Iris pigment epithelial cell (primary cell): ENCODE data around the gene ZNF366.
A peak's percentile ranks its signal among the peaks of the same experiment; 100 is the strongest.

Experiments
- DNase-seq: peaks from one replicate; pipeline ENCODE4 v3.0.0-alpha.2; 2011; ENCODE audit warnings: low read depth

Gene ZNF366

DNA sequence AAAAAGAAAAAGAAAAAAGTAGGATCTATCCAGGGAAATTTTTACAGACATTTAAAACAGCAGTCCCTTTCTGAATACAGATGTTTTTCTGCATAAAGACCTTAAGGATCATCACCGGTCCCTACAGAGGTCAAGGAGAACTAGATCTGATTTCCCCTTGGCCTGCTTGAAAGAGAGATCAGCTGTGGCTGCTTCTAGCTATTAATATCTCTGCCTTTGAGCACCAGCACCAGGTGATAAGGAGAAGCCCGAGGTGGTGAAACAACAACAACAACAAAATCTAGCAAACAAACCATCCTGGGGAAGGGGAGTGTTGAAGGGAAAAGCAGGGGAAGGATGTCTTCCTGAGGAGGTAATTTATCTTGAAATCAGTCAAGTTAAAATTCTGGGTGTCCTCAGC lies 42.1 kb downstream of the ZNF366 start:
- DNase-seq, result no peak

DNA sequence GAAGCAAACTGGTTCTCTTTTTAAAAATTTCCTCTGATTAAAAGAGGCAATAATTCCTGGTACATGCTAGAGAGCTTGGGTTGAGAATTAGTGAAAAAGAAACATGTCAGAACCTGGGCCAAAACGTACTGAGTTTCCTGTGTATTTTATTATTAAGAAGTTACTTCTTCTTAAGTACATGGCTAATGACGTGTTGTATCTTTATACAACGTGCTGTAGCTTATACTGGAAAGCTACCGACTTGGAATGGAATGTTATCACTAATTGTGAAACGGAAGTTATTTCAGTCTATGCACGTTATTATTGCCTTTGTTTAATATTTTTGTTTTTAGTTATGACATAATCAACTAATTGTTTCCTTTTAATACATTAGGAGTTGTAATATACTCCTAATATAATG lies 43.1 kb downstream of the ZNF366 start:
- no peak for DNase-seq

DNA sequence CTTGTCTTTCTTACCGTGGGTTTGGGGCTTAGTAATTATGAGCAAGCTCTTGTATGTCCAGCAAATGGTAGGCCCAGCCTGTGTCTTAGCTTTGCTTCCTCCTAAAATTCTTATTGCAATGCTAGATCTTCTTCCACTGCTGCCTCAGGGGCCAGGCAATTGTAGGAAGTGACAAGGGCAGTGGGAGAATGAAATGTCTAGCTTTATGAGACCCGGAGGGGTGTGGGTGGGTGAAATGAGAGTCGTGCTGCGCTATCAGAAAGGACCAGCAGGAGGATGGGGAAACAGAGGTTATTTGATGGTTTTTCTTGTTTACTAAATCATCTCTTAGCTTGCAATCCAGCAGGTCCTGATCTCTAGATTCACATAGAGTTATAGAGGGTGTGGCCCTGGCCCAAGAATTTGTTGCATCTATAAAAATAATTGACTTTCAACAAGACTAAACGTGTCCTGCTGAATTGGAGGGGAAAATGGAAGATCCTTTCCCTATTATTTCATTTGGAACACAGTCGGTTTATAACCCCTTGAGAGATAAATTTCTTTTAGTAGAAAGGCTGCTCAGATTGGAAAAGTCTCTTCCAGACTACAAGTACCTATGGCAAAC lies 43.7 kb downstream of the ZNF366 start:
- DNase-seq, result no peak

DNA sequence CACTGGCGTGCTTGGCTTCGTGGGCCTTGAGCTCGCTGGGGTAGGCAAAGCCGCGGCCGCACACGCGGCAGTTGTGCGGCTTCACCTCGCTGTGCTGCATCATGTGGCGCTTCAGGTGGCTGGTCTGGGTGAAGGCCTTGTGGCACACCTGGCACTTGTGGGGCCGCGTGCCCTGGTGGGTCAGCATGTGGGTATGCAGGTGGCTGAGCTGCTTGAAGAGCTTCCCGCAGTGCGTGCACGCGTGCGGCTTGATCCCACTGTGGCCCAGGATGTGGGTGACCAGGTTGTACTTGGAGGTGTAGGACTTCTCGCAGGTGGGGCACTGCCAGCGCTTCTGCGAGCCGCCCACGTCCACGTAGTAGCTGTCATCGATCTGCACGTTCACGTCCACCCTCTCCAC lies 46.8 kb downstream of the ZNF366 start:
- no peak for DNase-seq

- no peak for DNase-seq
These were observed 47.3 kb downstream of the ZNF366 start for GRCh38 chr5:72459913-72460312.

DNA sequence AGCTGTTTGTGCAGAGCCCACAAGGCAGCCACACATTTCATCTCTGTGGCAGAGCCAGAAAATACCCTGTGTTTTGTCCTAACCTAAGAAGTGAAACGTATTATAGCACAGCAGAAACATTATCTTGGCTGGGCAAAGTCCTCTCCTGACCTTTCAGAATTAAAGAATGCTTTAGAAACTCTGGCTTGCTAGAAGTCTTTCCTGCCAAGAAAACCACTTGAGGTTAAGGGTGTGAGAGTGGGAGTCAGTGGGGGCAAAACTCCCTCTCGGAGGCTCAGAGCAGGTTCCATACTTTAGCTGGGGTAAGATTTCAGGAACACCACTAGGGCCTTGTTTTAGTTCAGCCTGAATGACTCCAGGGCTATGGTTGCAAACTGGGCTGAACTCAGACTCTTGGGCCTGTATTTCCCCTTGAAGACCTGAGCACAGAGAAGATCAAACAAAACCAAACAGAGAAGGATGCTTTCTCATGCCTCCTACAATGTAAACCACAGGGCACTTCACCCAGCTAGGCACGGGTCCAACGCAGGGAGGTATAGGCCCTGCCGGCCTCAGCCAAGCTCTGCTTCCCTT lies 48.0 kb downstream of the ZNF366 start:
- DNase-seq, result no peak

- no peak for DNase-seq
These were observed 48.8 kb downstream of the ZNF366 start for GRCh38 chr5:72458407-72458806.

- DNase-seq, result no peak
These were observed 49.7 kb downstream of the ZNF366 start for GRCh38 chr5:72457491-72457890.

- DNase-seq, result no peak
These were observed 50.7 kb downstream of the ZNF366 start for GRCh38 chr5:72456391-72457074.

DNA sequence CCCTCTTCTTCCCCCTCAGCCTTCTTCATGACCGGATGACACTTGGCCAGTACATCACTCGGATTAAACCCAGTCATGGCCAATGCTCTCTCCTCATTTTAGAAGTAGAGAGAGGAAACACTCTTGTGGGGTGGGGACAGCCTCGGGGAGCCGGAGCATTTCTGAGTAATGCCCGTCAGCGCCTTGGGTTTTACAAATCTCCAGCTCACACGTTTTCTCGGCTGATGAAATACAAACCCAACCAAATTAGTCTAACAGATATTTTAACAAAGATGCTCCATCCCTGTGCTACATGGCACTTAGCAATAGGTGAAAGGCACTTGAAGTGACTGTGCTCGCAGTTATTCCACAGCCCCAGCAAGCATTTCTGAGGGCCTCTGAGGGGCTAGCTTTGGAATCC lies 51.7 kb downstream of the ZNF366 start:
- DNase-seq, result no peak

DNA sequence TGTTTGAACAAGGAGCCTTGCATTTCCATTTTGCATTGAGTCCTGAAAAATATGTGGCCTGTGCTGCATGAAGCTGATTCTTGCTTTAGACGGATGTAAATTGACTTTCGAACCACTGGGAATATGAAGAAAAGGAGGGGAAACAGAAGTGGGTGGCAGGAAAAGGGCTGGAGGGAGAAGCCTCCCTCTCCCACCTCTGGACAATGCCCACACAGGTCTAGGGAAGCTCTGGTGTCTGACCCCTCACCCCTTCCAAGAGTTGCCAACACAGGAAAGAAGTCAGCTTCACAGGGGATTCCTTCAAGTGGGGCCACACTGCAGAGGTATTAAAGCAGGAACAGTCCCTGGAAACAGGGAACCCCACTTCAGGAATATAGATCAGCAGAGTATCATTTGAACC lies 52.2 kb downstream of the ZNF366 start:
- no peak for DNase-seq

DNA sequence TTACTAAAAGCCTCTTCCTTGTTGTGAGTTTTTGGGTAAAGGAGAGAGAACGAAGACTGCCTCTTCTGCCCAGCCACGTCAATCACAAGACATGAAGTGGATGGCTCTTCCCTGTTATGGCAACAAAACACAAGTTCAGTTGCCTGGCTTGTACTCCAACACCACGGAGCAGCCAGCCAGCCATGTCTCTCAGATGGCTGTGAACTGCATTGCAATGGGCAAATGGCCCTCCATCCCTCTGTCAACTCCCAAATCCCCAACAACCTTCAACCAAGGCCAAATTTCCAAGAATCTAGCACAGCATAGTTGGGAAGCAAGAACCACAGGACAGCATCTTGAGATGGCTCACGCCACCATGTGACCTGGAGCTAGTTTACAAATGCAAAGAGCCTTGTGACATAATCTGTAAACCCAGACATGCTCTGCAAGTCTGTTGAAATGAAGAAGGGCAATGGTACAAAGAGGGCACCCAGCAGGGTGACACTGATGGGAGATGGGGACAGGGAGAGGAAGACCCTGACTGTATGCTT lies 53.9 kb downstream of the ZNF366 start:
- DNase-seq, result no peak

DNA sequence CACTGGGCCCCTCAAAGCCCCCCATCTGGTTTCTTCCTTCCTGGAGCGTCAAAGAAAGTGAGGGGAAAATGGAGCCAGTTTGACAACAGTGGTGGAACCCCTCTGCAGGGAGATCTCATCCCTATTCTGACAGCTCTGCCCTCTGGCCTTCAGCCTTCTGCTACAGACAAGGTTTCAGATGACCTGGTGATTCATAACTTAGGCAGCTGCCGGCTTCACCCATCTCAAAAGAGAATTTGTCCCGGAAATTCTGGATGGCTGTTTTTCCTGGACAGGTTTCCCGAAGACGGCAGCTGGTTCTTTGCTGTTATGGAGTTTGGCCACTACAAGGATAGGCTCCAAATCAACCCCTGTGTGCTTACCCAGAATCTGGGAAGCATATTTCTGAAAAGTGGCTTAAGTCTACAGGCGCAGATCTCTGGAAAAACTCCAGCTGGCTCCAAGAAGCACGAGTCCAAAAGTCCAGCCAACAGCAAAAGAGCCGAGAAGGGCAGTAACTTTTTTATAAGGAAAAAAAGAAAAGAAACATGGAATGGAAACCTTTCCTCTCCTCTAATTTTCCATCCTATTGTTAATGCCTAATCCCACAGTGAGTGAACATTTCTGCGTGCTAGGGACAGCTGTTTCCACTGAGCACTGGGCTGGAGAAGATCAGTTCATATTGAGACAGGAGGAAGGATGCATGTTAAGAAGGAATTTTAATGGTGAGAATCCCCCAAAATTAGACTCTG lies 54.5 kb downstream of the ZNF366 start:
- DNase-seq, result peak; percentile 73

- DNase-seq, result peak; percentile 81
These were observed 55.3 kb downstream of the ZNF366 start for GRCh38 chr5:72451741-72452505.

GRCh38 chr5:72448368-72448767 lies 58.8 kb downstream of the ZNF366 start:
- no peak for DNase-seq

DNA sequence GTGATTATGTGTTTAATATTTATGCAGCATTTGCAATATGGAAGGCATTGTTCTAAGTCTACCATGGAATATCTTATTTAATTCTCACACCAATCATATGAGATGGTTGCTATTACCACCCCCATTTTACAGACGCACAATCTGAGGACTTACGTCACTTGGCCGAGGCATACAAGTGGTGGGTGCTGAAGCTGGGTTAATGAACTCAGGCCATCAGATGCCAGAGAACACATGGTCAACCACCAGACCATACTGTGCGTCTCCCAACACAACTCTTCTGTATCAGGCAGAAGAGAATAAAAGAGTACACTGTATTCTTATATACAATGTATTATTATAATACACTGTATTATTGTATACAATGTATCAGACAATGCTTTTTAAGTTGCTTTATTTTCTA lies 59.5 kb downstream of the ZNF366 start:
- DNase-seq, result no peak

- DNase-seq, result no peak
These were observed 61.2 kb downstream of the ZNF366 start for GRCh38 chr5:72445969-72446368.

- no peak for DNase-seq
These were observed 63.3 kb downstream of the ZNF366 start for GRCh38 chr5:72443883-72444282.

- peak; percentile 94 for DNase-seq
These were observed 65.2 kb downstream of the ZNF366 start for GRCh38 chr5:72441862-72442540.

DNA sequence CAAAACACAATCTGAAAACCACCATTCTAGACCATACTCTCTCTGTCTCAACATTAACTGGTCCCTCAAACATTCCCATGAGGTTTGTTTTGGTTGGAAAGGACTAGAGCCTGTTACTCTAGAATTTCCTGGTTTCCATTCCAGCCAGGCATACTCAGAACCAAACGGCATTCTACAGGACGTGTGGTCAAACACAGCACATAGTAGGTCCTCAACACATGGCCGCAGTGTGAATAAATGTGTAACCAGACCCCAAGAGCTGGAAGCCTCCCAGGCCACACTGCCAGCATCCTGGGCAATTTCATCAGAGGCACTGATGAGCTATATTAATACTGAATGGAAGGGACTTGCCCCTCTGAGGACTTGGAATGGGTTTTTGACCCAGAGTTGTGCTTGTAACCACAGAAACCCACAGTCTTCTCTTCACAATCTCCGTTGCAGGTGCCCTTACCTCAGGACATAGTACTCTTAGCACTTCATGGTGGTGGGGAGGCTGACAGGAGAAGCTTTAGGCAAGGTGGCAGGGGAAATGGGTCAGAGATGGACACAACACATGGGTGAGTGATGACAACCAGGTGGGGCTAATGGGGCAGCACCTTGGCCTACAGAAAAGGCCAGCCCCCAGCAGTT lies 66.0 kb downstream of the ZNF366 start:
- DNase-seq, result no peak

- no peak for DNase-seq
These were observed 67.0 kb downstream of the ZNF366 start for GRCh38 chr5:72440207-72440638.
